RWPE2 (cell line): ENCODE results near the gene DEPDC5.

ENCODE experiments used
- ATAC-seq: fragments of 200-7000 bp; cut with Tn5 transposase; 3 replicates; pipeline ENCODE4 v1.9.1; 2021; ENCODE audit warnings: low read depth
- DNase-seq: peaks from one replicate; pipeline ENCODE4 v3.0.0-alpha.2; 2020; ENCODE audit warnings: low spot score
- H3K27ac ChIP-seq: fragments of 450-650 bp; 2 replicates; pipeline ENCODE4 v1.5.1; 2017; ENCODE audit warnings: mild to moderate bottlenecking; ENCODE audit not compliant: poor library complexity, severe bottlenecking
- H3K27me3 ChIP-seq: fragments of 250-450 bp; sonication (Bioruptor Pico); 2 replicates; pipeline ENCODE4 v1.5.1; 2021; ENCODE audit warnings: mild to moderate bottlenecking, moderate library complexity; ENCODE audit not compliant: insufficient read depth, poor library complexity, severe bottlenecking
- H3K36me3 ChIP-seq: fragments of 250-450 bp; sonication (Bioruptor Pico); 2 replicates; pipeline ENCODE4 v1.5.1; 2020; ENCODE audit warnings: low read depth, mild to moderate bottlenecking, moderate library complexity
- H3K4me1 ChIP-seq: fragments of 250-450 bp; sonication (Bioruptor Pico); 2 replicates; pipeline ENCODE4 v1.5.1; 2021; ENCODE audit warnings: mild to moderate bottlenecking, moderate library complexity; ENCODE audit not compliant: insufficient read depth, poor library complexity, severe bottlenecking
- H3K4me3 ChIP-seq: fragments of 250-450 bp; sonication (Bioruptor Pico); 2 replicates; pipeline ENCODE4 v1.5.1; 2021; ENCODE audit warnings: mild to moderate bottlenecking, moderate library complexity; ENCODE audit not compliant: severe bottlenecking
- H3K9me3 ChIP-seq: fragments of 250-450 bp; sonication (Bioruptor Pico); 2 replicates; pipeline ENCODE4 v1.5.1; 2021; ENCODE audit warnings: mild to moderate bottlenecking, moderate library complexity; ENCODE audit not compliant: severe bottlenecking
- TF ChIP-seq, protein P1 (sequence below): fragments of 450-650 bp; IDR thresholded peaks from one replicate; pipeline ENCODE4 v1.5.1; 2017; ENCODE audit warnings: mild to moderate bottlenecking, moderate library complexity; ENCODE audit not compliant: poor library complexity, severe bottlenecking

The DEPDC5 gene

DNA sequence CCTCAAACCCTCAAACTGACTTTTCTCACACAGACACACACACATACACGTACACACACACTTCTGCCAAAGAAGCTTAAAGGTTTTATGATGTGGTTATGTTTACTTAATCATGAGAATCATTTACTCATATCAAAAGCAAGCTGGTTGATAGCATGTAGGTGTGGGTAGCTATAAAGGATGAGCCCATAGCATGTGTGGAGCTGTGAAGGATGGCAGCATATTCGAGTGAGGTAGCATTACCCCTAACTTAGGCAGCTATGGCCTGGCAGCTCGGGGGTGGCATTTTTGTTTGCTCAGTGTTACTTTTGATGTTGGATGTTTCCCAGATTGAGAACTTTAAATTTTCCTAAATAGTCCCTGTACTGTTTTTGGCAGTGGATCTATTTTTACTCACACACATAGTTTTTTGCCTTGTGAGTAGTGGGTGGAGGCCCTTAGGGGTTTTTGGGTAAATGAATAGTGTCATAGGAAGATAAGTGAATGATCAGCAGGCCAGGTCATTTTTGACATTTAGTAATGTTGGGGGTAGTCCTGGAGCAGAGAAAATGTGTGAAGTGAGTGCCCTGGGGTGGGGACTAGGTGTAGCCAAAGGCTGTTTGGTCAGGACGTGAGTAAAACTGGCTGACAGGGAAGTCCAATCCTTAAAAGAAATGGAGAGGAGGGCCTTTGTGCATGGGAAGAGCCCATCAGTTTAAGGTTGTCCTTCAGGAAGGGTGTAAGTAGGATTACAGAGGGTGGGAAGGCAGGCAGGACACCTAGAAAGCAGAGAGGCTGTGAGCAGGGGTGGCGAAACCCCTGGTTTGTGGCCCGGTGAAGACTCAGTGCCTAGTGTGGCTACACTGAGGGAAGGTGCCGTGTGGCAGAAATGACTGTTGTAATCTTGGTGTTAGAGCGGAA, 197.6 kb downstream of the DEPDC5 start:
- Histone ChIP-seq H3K27me3 (no peaks in the 10 kb centered on the region), H3K4me1 (peaks cover 23% of the 10 kb centered on the region), H3K9me3 (no peaks in the 10 kb centered on the region), H3K27ac (peak overlapping the region; percentile 64), H3K4me3 (no peak overlapping the region), H3K36me3 (peaks cover 84% of the 10 kb centered on the region)
- ATAC-seq (peak; percentile 26; the same call in 1 of the 3 replicates), DNase-seq (no peak)
- TF ChIP-seq, protein P1, sequence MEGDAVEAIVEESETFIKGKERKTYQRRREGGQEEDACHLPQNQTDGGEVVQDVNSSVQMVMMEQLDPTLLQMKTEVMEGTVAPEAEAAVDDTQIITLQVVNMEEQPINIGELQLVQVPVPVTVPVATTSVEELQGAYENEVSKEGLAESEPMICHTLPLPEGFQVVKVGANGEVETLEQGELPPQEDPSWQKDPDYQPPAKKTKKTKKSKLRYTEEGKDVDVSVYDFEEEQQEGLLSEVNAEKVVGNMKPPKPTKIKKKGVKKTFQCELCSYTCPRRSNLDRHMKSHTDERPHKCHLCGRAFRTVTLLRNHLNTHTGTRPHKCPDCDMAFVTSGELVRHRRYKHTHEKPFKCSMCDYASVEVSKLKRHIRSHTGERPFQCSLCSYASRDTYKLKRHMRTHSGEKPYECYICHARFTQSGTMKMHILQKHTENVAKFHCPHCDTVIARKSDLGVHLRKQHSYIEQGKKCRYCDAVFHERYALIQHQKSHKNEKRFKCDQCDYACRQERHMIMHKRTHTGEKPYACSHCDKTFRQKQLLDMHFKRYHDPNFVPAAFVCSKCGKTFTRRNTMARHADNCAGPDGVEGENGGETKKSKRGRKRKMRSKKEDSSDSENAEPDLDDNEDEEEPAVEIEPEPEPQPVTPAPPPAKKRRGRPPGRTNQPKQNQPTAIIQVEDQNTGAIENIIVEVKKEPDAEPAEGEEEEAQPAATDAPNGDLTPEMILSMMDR, result no peak

DNA sequence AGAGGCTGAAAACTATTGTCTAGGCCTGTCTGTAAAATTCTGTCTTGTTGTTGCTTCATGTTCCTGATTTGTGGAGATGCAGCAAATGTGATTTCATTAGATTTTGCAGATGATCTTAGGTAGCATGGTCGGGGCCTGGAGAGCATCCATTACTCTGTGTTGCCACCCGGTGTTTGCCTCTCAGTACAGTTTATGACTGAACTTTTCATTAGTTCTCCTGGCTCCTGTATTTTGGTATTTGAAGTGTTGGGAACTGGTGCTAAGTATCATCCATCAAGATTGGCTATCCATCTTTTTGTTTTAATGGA, 198.2 kb downstream of the DEPDC5 start:
- Histone ChIP-seq H3K27me3 (no peaks in the 10 kb centered on the region), H3K9me3 (no peaks in the 10 kb centered on the region), H3K4me1 (peaks cover 23% of the 10 kb centered on the region), H3K4me3 (no peak overlapping the region), H3K27ac (peak overlapping the region; percentile 64), H3K36me3 (peaks cover 88% of the 10 kb centered on the region)
- DNase-seq (no peak), ATAC-seq (peak; percentile 13; the same call in 1 of the 3 replicates)
- TF ChIP-seq, protein P1, result no peak

DNA sequence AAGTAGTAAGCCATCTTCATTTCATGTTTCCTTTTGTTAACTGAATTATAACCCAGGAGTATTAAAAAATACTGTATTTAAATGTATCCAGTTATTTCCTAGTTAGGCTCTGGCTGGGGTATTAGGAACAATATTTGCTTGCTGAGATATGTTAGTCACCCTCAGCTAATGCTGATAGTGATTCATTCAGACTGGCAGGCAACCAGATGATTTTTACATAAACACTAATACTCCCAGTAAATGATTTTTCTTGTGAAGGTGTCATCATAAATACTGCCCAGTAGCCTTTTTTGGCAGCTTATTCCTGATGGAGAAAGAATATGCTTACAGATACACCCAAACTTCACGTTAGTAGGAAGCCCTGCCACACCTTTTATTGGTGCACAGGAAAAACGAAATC, 198.7 kb downstream of the DEPDC5 start:
- Histone ChIP-seq H3K27me3 (no peaks in the 10 kb centered on the region), H3K9me3 (no peaks in the 10 kb centered on the region), H3K27ac (peak overlapping the region; percentile 64), H3K4me1 (peaks cover 23% of the 10 kb centered on the region), H3K36me3 (peaks cover 88% of the 10 kb centered on the region), H3K4me3 (no peak overlapping the region)
- ATAC-seq (peak; percentile 90), DNase-seq (no peak)
- TF ChIP-seq, protein P1, result no peak

DNA sequence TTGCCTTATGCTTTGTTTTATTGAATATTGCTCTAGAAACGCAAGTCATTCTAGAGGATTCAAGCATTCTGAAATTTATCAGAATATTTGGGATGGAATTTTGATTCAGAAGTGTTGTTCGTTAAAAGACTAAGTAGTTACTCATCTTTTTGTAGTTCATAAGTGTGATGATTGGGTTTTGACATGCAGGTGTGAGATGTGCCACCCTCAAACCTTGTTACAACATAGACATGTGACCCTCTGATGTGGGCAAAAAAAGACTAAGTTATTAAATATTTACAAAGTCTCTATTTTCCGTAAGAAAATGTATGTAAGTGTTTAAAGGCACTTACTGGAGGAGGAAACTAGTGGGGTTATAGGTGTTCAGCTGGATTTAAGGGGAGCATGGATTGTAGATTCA, 199.4 kb downstream of the DEPDC5 start:
- H3K4me3 ChIP-seq, result no peak overlapping the region
- H3K9me3 ChIP-seq, result no peaks in the 10 kb centered on the region
- H3K4me1 ChIP-seq, result peaks cover 23% of the 10 kb centered on the region
- no peak for ATAC-seq
- peaks cover 89% of the 10 kb centered on the region for H3K36me3 ChIP-seq
- no peaks in the 10 kb centered on the region for H3K27me3 ChIP-seq
- no peak for DNase-seq
- peak overlapping the region; percentile 64 for H3K27ac ChIP-seq
- TF ChIP-seq, protein P1, result no peak
